Adrenal gland (tissue), 12 donors: Measurements from ENCODE around the gene C20orf202. TPM values are rescaled to one million over a fixed set of nuclear protein-coding genes. Genes with fewer than 3 reads are reported as not detected.

Experiments
- DNase-seq, 7 donors: peaks; one replicate each; pipeline ENCODE4 v3.0.0-alpha.2; 2019 to 2020
- H3K27ac ChIP-seq, 5 donors: fragments of 200-600 bp; sonication (generic) in 4 of 5; 1 replicate in 3 of 5; 2 replicates in 2 of 5; pipeline versions ENCODE4 v1.5.1 to v1.8.0; 2016 to 2020; ENCODE audit warnings: mild to moderate bottlenecking in 1 of 5
- H3K27me3 ChIP-seq: fragments of 200-600 bp; 2 replicates; pipeline ENCODE4 v1.8.0; 2021
- H3K36me3 ChIP-seq, 2 donors: fragments of 200-600 bp; replicated peaks in 1 of 2; 1 replicate in 1 of 2; 2 replicates in 1 of 2; pipeline versions ENCODE4 v1.5.1 to v1.8.0; 2018 to 2022
- H3K4me1 ChIP-seq, 2 donors: fragments of 200-600 bp; replicated peaks in 1 of 2; 1 replicate in 1 of 2; 2 replicates in 1 of 2; pipeline versions ENCODE4 v1.5.1 to v1.8.0; 2018 to 2021
- H3K4me3 ChIP-seq, 4 donors: fragments of 200-600 bp; sonication (generic) in 3 of 4; one replicate each; pipeline ENCODE4 v1.5.1; 2016 to 2018
- H3K9me3 ChIP-seq, 3 donors: fragments of 200-600 bp; sonication (generic) in 1 of 3; replicated peaks in 1 of 3; 1 replicate in 2 of 3; 2 replicates in 1 of 3; pipeline versions ENCODE4 v1.5.1 to v1.8.0; 2016 to 2021
- CTCF ChIP-seq, 6 experiments: fragments of 450-650 bp in 4 of 6; fragments of 200-600 bp in 2 of 6; sonication (generic) in 1 of 6; IDR thresholded peaks; 1 replicate in 5 of 6; 2 replicates in 1 of 6; pipeline versions ENCODE4 v1.5.1 to v1.8.0; 2016 to 2021; ENCODE audit warnings: antibody characterized with exemption in 6 of 6, mild to moderate bottlenecking in 2 of 6, moderate library complexity in 1 of 6
- POLR2A ChIP-seq, 2 donors: fragments of 450-650 bp; IDR thresholded peaks; one replicate each; pipeline ENCODE4 v1.6.1; 2017; ENCODE audit warnings: antibody characterized with exemption in 2 of 2, mild to moderate bottlenecking in 2 of 2, moderate library complexity in 1 of 2
- WGBS, 4 donors: extraction: QIAGEN DNeasy Blood & Tissue Kit in 2 of 4; methylation state at CpG; one replicate each; pipeline versions ENCODE4 v1.1.5 to v1.1.7; 2013 to 2017; 5-methylcytosine and 5-hydroxymethylcytosine counted together
- intact Hi-C, 2 donors: fragments of 100-400 bp; cut with DNase I; formaldehyde crosslinking; loops; one replicate each; pipeline versions ENCODE4 v1.14.1 to v1.15.0; 2022 to 2023
- polyA plus RNA-seq, 3 donors: library from polyadenylated mRNA; stranded (reverse); fragments of 200-250 nt in 2 of 3; fragments of 350-450 nt in 1 of 3; fragmentation: Illumina TruSeq in 1 of 3; extraction: RNeasy Lipid Tissue Mini Kit (QIAGEN cat#74804) in 1 of 3; gene quantifications; one replicate each; pipeline ENCODE4 v1.2.3, GENCODE V29; 2013 to 2014
- total RNA-seq, 9 donors: library from RNA; depleted of rRNA in 4 of 9; stranded (reverse); fragments of >200 nt in 4 of 9; fragments of 120-200 nt in 1 of 9; fragmentation: NEBNext Ultra II Directional in 1 of 9; extraction: Animal tissue kit (Norgen Biotek cat#: 25700) in 1 of 9; gene quantifications; one replicate each; pipeline versions ENCODE4 v1.1.0 to v1.2.4, GENCODE V29; 2013 to 2023
- donor health status: healthy with polysubstance abuse.
- donor health status: Bipolar disorder and iron deficiency.
- donor health status: DM: yes; HTN: yes; CAD: no.
- donor health status: DM: no; HTN: no; CAD: no.
- donor health status: DM: no; HTN: no; CAD: no.
- donor health status: DM: yes; HTN: yes; CAD: no.

The C20orf202 gene
- total and polyA plus RNA-seq, 12 donors, result 0.17 to 0.95 (median 0.36) TPM; not detected in 3

GRCh38 chr20:1209447-1210387 is 6.5 kb downstream of the C20orf202 start:
- Histone ChIP-seq H3K4me3 (no peak overlapping the region), H3K27ac (no peak overlapping the region), H3K36me3 (no peaks in the 10 kb centered on the region), H3K27me3 (no peaks in the 10 kb centered on the region), H3K9me3 (no peaks in the 10 kb centered on the region), H3K4me1 (no peaks in the 10 kb centered on the region)
- TF ChIP-seq POLR2A (IDR thresholded peaks at IDR 0.05) (no peak), CTCF (IDR thresholded peaks at IDR 0.05) (no peak)
- WGBS, 4 donors, result 50 to 61% (median 55%) methylated on average over 4 to 5 of the region's 5 CpGs
- no peak for DNase-seq
- intact Hi-C loops, result loop anchor here in 1 of 2 donors (5.0 to 10.0 kb wide), 2 partner anchors 105 to 392 kb away; no protein-coding TSS in a partner anchor

GRCh38 chr20:1210501-1210900 is 7.2 kb downstream of the C20orf202 start:
- intact Hi-C loops, result loop anchor here in 1 of 2 donors (5.0 to 10.0 kb wide), 2 partner anchors 106 to 393 kb away; no protein-coding TSS in a partner anchor

GRCh38 chr20:1212023-1212422 is 8.8 kb downstream of the C20orf202 start:
- intact Hi-C loops, result loop anchor here in 1 of 2 donors (5.0 to 10.0 kb wide), 2 partner anchors 107 to 395 kb away; no protein-coding TSS in a partner anchor

More at GRCh38 chr20:1210501-1210900, 7.2 kb downstream of the C20orf202 start:
- no peaks in the 10 kb centered on the region for H3K9me3 ChIP-seq
- no peaks in the 10 kb centered on the region for H3K36me3 ChIP-seq
- WGBS, 4 donors, result 76 to 93% (median 83%) methylated on average over 1 of the region's 1 CpG
- no peak overlapping the region for H3K27ac ChIP-seq
- H3K27me3 ChIP-seq, result no peaks in the 10 kb centered on the region
- H3K4me3 ChIP-seq, result no peak overlapping the region
- no peaks in the 10 kb centered on the region for H3K4me1 ChIP-seq
- DNase-seq, result no peak
- TF ChIP-seq CTCF (IDR thresholded peaks at IDR 0.05) (no peak), POLR2A (IDR thresholded peaks at IDR 0.05) (no peak)

More at GRCh38 chr20:1212023-1212422, 8.8 kb downstream of the C20orf202 start:
- Histone ChIP-seq H3K27me3 (peaks cover 3% of the 10 kb centered on the region), H3K4me1 (no peaks in the 10 kb centered on the region), H3K9me3 (no peaks in the 10 kb centered on the region), H3K36me3 (no peaks in the 10 kb centered on the region), H3K4me3 (no peak overlapping the region), H3K27ac (no peak overlapping the region)
- no peak for DNase-seq
- TF ChIP-seq CTCF (IDR thresholded peaks at IDR 0.05) (no peak), POLR2A (IDR thresholded peaks at IDR 0.05) (no peak)
